HG03520 (cell line): ENCODE measurements around the gene UNC5C.

Experiments
- ATAC-seq: cut with Tn5 transposase; IDR thresholded peaks from one replicate; pipeline ENCODE4 v1.9.1; 2021; ENCODE audit warnings: mild to moderate bottlenecking, moderate library complexity; ENCODE audit not compliant: unreplicated experiment

Gene UNC5C

GRCh38 chr4:95546866-95547714 is 1.7 kb downstream of the UNC5C start:
- ATAC-seq: no peak

- ATAC-seq: no peak
These were observed 2.6 kb downstream of the UNC5C start for GRCh38 chr4:95546221-95546620.

GRCh38 chr4:95545546-95545945 is 3.2 kb downstream of the UNC5C start:
- no peak for ATAC-seq

GRCh38 chr4:95544113-95545103 is 4.4 kb downstream of the UNC5C start:
- no peak for ATAC-seq

- peak; percentile 87 for ATAC-seq
These were observed 6.7 kb downstream of the UNC5C start for GRCh38 chr4:95541889-95542607.

- ATAC-seq: no peak
These were observed 7.7 kb downstream of the UNC5C start for GRCh38 chr4:95541094-95541493.

- ATAC-seq: no peak
These were observed 8.5 kb downstream of the UNC5C start for GRCh38 chr4:95540227-95540626.

- no peak for ATAC-seq
These were observed 9.7 kb downstream of the UNC5C start for GRCh38 chr4:95539106-95539505.

- no peak for ATAC-seq
These were observed 10.8 kb downstream of the UNC5C start for GRCh38 chr4:95537863-95538488.

- no peak for ATAC-seq
These were observed 11.6 kb downstream of the UNC5C start for GRCh38 chr4:95537191-95537590.

- ATAC-seq: no peak
These were observed 12.1 kb downstream of the UNC5C start for GRCh38 chr4:95536650-95537049.

GRCh38 chr4:95535180-95535579 is 13.6 kb downstream of the UNC5C start:
- no peak for ATAC-seq

GRCh38 chr4:95534032-95534431 is 14.7 kb downstream of the UNC5C start:
- no peak for ATAC-seq

- ATAC-seq: no peak
These were observed 15.5 kb downstream of the UNC5C start for GRCh38 chr4:95533254-95533653.

- no peak for ATAC-seq
These were observed 16.5 kb downstream of the UNC5C start for GRCh38 chr4:95532305-95532704.

- ATAC-seq: no peak
These were observed 17.6 kb downstream of the UNC5C start for GRCh38 chr4:95531141-95531540.

GRCh38 chr4:95529946-95530345 is 18.8 kb downstream of the UNC5C start:
- no peak for ATAC-seq

- ATAC-seq: no peak
These were observed 20.3 kb downstream of the UNC5C start for GRCh38 chr4:95528388-95528948.

GRCh38 chr4:95526075-95526474 is 22.7 kb downstream of the UNC5C start:
- ATAC-seq: no peak

GRCh38 chr4:95524729-95525128 is 24.0 kb downstream of the UNC5C start:
- ATAC-seq: no peak
